Panc1 (cell line): ENCODE data around the gene BTD. TPM values are rescaled to one million over a fixed set of nuclear protein-coding genes. Genes with fewer than 3 reads are reported as not detected.

Experiments used
- ATAC-seq: fragments of 200-7000 bp; cut with Tn5 transposase; 2 replicates; pipeline ENCODE4 v1.9.1; 2020; ENCODE audit warnings: mild to moderate bottlenecking, moderate library complexity
- BruUV-seq: library from RNA; stranded (reverse); fragments of 400-500 nt; replicated peaks from 2 replicates; lab custom pipeline; 2021; lab: Mats Ljungman, UMichigan
- CTCF ChIA-PET: fragments of 300-600 bp; sonication (Branson Sonifier 250); formaldehyde crosslinking; loops from one replicate; lab custom pipeline; 2022; ENCODE audit warnings: antibody characterized with exemption; lab: Charles Lee
- POLR2A ChIA-PET: fragments of 300-600 bp; sonication (Branson Sonifier 250); formaldehyde crosslinking; loops from one replicate; lab custom pipeline; 2022; ENCODE audit warnings: antibody characterized with exemption; lab: Charles Lee
- DNase-seq: peaks from one replicate; pipeline ENCODE4 v3.0.0-alpha.2; 2010; ENCODE audit warnings: low read depth, low spot score
- H3K27ac ChIP-seq: 2 replicates; pipeline ENCODE4 v1.5.1; 2011; ENCODE audit warnings: mild to moderate bottlenecking, low read length, inconsistent platforms
- H3K27me3 ChIP-seq: fragments of 200-500 bp; sonication (Bioruptor generic); 2 replicates; pipeline ENCODE4 v1.6.0; 2014; ENCODE audit warnings: low read length, inconsistent platforms; ENCODE audit not compliant: control insufficient read depth, insufficient read depth
- H3K36me3 ChIP-seq: fragments of 200-500 bp; sonication (Bioruptor generic); 2 replicates; pipeline ENCODE4 v1.5.1; 2014; ENCODE audit warnings: inconsistent platforms, mild to moderate bottlenecking, low read length, moderate library complexity; ENCODE audit not compliant: control insufficient read depth, insufficient read depth
- H3K4me1 ChIP-seq: 2 replicates; pipeline ENCODE4 v1.5.1; 2011; ENCODE audit warnings: inconsistent platforms, mild to moderate bottlenecking, low read length, moderate library complexity; ENCODE audit not compliant: control insufficient read depth, insufficient read depth
- H3K4me3 ChIP-seq, 2 experiments: 2 replicates each; pipeline ENCODE4 v1.5.1; 2011 to 2012; ENCODE audit warnings: low read depth in 2 of 2, low read length in 2 of 2, mild to moderate bottlenecking in 2 of 2, inconsistent platforms in 1 of 2, moderate library complexity in 1 of 2
- H3K9me3 ChIP-seq: fragments of 200-500 bp; sonication (Bioruptor generic); 2 replicates; pipeline ENCODE4 v1.5.1; 2014; ENCODE audit warnings: low read depth, mild to moderate bottlenecking, inconsistent platforms, low read length, moderate library complexity; ENCODE audit not compliant: control insufficient read depth, insufficient read depth
- CTCF ChIP-seq: fragments of 450-650 bp; IDR thresholded peaks from 2 replicates; pipeline ENCODE4 v1.5.1; 2017; ENCODE audit warnings: mild to moderate bottlenecking
- POLR2AphosphoS5 ChIP-seq: IDR thresholded peaks from 2 replicates; pipeline ENCODE4 v1.6.1; 2012; ENCODE audit warnings: mild to moderate bottlenecking, low read depth, low read length, moderate library complexity
- REST ChIP-seq, 2 experiments: IDR thresholded peaks; 2 replicates each; pipeline ENCODE4 v1.6.1; 2011 to 2012; ENCODE audit warnings: low read depth in 2 of 2, control low read depth in 1 of 2, low read length in 1 of 2, mild to moderate bottlenecking in 1 of 2, moderate library complexity in 1 of 2; ENCODE audit not compliant: insufficient read depth in 1 of 2
- SIN3A ChIP-seq: IDR thresholded peaks from 2 replicates; pipeline ENCODE4 v1.6.1; 2012; ENCODE audit warnings: low read depth, mild to moderate bottlenecking, low read length, moderate library complexity, borderline replicate concordance; ENCODE audit not compliant: insufficient read depth
- TCF7L2 ChIP-seq: IDR thresholded peaks from 2 replicates; pipeline ENCODE4 v1.6.1; 2011; ENCODE audit warnings: mild to moderate bottlenecking, low read depth, low read length, inconsistent platforms
- in situ Hi-C: cut with HindIII; loops from 2 replicates; pipeline ENCODE4 v1.10.0; 2016; ENCODE audit warnings: low sequenced_read_pairs, low pct_unique_long_range_greater_than_20kb
- intact Hi-C: fragments of 100-400 bp; cut with micrococcal nuclease; formaldehyde crosslinking; loops from one replicate; pipeline ENCODE4 v1.10.0; 2022; ENCODE audit not compliant: unreplicated experiment
- total RNA-seq: library from RNA; stranded (reverse); gene quantifications from one replicate; pipeline ENCODE4 v1.2.1, GENCODE V29; 2021; ENCODE audit not compliant: unreplicated experiment

The BTD gene
- total RNA-seq, 1 experiment from 2014 or later: 22.7 TPM

- ChIA-PET CTCF (no interaction called here), POLR2A (interaction anchor here (0.6 kb wide), 1 partner anchor 329 kb away, joined by 7 read pairs; no protein-coding TSS in a partner anchor)
- TF ChIP-seq POLR2AphosphoS5: no peak
- Histone ChIP-seq H3K27me3 (no peaks in the 10 kb centered on the region), H3K36me3 (no peaks in the 10 kb centered on the region), H3K4me3 (no peak overlapping the region), H3K9me3 (peaks cover 5% of the 10 kb centered on the region; the same call in 1 of the 2 replicates), H3K27ac (peak overlapping the region; percentile 79), H3K4me1 (no peaks in the 10 kb centered on the region)
- intact Hi-C loops: no loop called here
- in situ Hi-C loops: no loop called here
- ATAC-seq (no peak), DNase-seq (no peak)
- BruUV-seq: no TSS peak
Measured at GRCh38 chr3:15660055-15660935, 58.8 kb downstream of the BTD start.

GRCh38 chr3:15664144-15664543 is 62.6 kb downstream of the BTD start:
- in situ Hi-C loops (no loop called here), intact Hi-C loops (no loop called here)
- H3K9me3 ChIP-seq: no peaks in the 10 kb centered on the region
- H3K4me1 ChIP-seq: no peaks in the 10 kb centered on the region
- DNase-seq: no peak
- peaks cover 3% of the 10 kb centered on the region; the same call in 1 of the 2 replicates for H3K36me3 ChIP-seq
- no peak overlapping the region for H3K4me3 ChIP-seq
- ChIA-PET CTCF (no interaction called here), POLR2A (interaction anchor here (0.5 kb wide), 1 partner anchor 24 kb away, joined by 3 read pairs; no protein-coding TSS in a partner anchor)
- TF ChIP-seq REST (IDR thresholded peaks at IDR 0.05; ENCODE audit: insufficient read depth in 1 of 2, low read depth in 2 of 2, low read length in 1 of 2): no peak
- no peak for TF ChIP-seq CTCF
- no peak for TF ChIP-seq TCF7L2
- no peak for TF ChIP-seq POLR2AphosphoS5
- TF ChIP-seq SIN3A: no peak
- BruUV-seq: no TSS peak
- ATAC-seq: no peak
- no peaks in the 10 kb centered on the region for H3K27me3 ChIP-seq
- peak overlapping the region; percentile 49; the same call in 1 of the 2 replicates for H3K27ac ChIP-seq
